ENCODE results near the gene PLA2G2E. TPM values are rescaled to one million over a fixed set of nuclear protein-coding genes. Genes with fewer than 3 reads are reported as not detected.

PLA2G2E gene, protein sequence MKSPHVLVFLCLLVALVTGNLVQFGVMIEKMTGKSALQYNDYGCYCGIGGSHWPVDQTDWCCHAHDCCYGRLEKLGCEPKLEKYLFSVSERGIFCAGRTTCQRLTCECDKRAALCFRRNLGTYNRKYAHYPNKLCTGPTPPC
- total RNA-seq (2022; extraction: Qiagen RNA extraction; ENCODE audit: low read depth): not detected in 5 replicates

DNA sequence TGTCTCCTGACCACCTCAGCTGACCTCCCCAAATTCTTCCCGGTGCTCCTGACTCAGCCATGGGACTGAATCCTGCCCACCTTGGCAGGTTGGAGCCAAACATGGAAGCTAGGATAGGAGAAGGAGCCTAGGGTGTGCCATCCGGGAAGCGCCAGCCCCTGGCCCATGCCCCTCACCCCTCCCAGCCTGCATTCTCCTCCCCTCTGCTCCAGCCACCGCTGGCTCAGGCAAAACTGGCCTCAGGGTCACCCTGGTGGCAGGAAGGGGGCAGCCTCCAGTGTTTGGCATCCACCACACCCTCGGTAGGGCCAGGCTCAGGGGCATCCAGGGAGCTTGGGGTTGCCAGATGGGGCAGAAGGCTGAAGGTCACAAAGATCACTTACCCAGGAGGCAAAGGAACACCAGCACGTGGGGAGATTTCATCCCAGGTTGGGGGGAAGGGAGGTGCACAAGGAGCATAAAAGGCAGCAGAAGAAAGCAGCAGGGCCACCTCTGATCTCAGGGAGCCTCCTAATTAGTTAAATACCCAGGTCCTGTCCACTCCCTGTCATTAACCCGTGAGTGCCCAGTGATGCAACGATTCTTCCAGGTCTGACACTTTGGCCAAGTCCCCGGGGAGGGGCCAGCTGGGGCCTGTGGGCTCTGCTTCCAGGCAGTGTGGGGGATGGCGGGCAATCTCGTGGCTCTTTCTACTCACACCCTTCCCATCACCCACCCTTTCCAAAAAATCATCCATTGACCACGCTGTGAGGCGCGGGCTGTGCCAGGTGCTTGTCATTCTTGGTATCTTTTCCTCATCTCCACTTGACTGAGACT lies at the start of gene PLA2G2E:
PLA2G2E (minus strand) TSS at position 481 of the 816 bp plus-strand sequence; CDS start at position 423, 58 bp downstream.

DNA sequence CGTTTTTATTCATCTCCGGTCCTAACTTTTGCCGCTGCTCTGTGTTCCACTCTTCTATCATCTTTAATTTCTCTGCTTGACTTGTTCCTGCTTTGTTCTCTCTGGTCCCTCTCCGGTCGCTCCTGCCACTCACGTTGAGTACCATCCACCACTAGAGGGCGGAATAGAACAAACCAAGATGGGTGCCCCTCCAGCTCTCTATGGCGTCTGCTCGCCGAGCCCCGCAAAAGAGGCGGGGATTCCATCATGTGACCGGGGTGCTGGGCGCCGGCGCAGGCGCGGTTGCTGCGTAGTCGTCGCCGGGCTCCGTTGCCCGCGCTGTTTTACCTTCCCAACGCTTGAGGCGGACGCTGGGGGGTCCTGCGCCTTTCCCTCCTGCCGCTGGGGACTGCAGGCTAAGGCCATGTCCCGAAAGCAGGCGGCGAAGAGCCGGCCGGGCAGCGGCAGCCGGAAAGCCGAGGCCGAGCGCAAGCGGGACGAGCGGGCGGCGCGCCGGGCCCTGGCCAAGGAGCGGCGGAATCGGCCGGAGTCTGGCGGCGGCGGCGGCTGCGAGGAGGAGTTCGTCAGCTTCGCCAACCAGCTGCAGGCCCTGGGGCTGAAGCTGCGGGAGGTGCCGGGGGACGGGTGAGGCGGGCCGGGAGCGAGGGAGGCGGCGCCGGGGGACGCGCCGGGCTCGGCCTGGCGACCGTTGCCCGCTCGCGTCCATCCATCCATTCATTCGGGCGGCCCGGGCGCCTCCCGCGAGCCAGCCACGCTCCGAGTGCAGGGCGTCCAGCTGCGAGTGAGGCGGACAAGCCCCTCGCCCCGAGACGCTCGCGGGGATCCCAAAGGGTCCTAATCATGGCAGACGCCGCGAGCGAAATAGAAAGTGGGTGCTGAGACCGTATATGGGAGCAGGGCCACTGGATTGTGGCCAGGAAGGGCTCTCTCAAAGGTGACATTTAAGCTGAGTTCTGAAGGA lies 41.0 kb downstream of the PLA2G2E start, which contains the start of gene OTUD3:
OTUD3 (plus strand) TSS at position 285 of the 961 bp plus-strand sequence; CDS start at position 404, 119 bp downstream.

Other genes with a start within 250 kb of the PLA2G2E start
- gene TMCO4, start 123.7 kb downstream of the PLA2G2E start, total RNA-seq (2022; extraction: Qiagen RNA extraction; ENCODE audit: low read depth): 5.6 to 7.4 TPM (median 6.5 TPM) in 5 replicates
- gene RNF186, start 108.3 kb downstream of the PLA2G2E start, total RNA-seq (2022; extraction: Qiagen RNA extraction; ENCODE audit: low read depth): not detected in 5 replicates
- gene OTUD3, start 41.2 kb downstream of the PLA2G2E start, total RNA-seq (2022; extraction: Qiagen RNA extraction; ENCODE audit: low read depth): 2.8 to 4.3 TPM (median 3.0 TPM) in 5 replicates
- not detected in 5 replicates for gene PLA2G2A, start 56.0 kb upstream of the PLA2G2E start, total RNA-seq (2022; extraction: Qiagen RNA extraction; ENCODE audit: low read depth)
- gene PLA2G5, start 146.6 kb upstream of the PLA2G2E start, total RNA-seq (2022; extraction: Qiagen RNA extraction; ENCODE audit: low read depth): not detected in 5 replicates
- gene PLA2G2D, start 195.9 kb upstream of the PLA2G2E start, total RNA-seq (2022; extraction: Qiagen RNA extraction; ENCODE audit: low read depth): 0.03 TPM in 1 of 5 replicates, not detected in the others
- 0.01 TPM in 1 of 5 replicates, not detected in the others for gene PLA2G2F, start 215.7 kb upstream of the PLA2G2E start, total RNA-seq (2022; extraction: Qiagen RNA extraction; ENCODE audit: low read depth)